ENCODE data around the gene GNB1L.

- TF ChIP-seq GATA2 (IDR thresholded peaks at IDR 0.05; ENCODE audit: low read depth, low read length) (no peak), GATA3 (IDR thresholded peaks at IDR 0.05; ENCODE audit: low read depth, low read length) (no peak)
Observed at GRCh38 chr22:19866665-19867009, 12.0 kb upstream of the GNB1L start.

All from SH-SY5Y (cell line).